NT2/D1 (cell line): Measurements from ENCODE around the gene AVPR2.

Experiments used
- SUZ12 ChIP-seq: IDR thresholded peaks from 2 replicates; pipeline ENCODE4 v1.6.1; 2011; ENCODE audit not compliant: insufficient read length, insufficient read depth; ENCODE audit errors: extremely low read depth
- YY1 ChIP-seq: IDR thresholded peaks from 2 replicates; pipeline ENCODE4 v1.6.1; 2011; ENCODE audit not compliant: insufficient read length, insufficient read depth
- ZNF274 ChIP-seq: IDR thresholded peaks from 2 replicates; pipeline ENCODE4 v1.6.1; 2011; ENCODE audit warnings: mild to moderate bottlenecking, low read depth, low read length

GRCh38 chrX:153921070-153921469 lies 16.6 kb downstream of the AVPR2 start:
- TF ChIP-seq ZNF274 (no peak), YY1 (no peak), SUZ12 (no peak)
